HG02678 (cell line): ENCODE results near the gene NAV2.
"Not testable (repeated sequence)": the region's sequence is repeated elsewhere in the genome, so short reads cannot be mapped to it uniquely, and the experiment has no call there.

Source experiments
- ATAC-seq: cut with Tn5 transposase; IDR thresholded peaks from one replicate; pipeline ENCODE4 v1.9.1; 2021; ENCODE audit warnings: mild to moderate bottlenecking, moderate library complexity; ENCODE audit not compliant: unreplicated experiment

NAV2 gene

GRCh38 chr11:20066013-20066782 lies 353.6 kb downstream of the NAV2 start:
- ATAC-seq = no peak

- ATAC-seq = no peak
Observed at GRCh38 chr11:20066783-20067156, 354.1 kb downstream of the NAV2 start.

- ATAC-seq = no peak
Observed at GRCh38 chr11:20067665-20068064, 355.0 kb downstream of the NAV2 start.

- ATAC-seq = no peak
Observed at GRCh38 chr11:20068691-20069090, 356.1 kb downstream of the NAV2 start.

GRCh38 chr11:20070459-20070858 lies 357.8 kb downstream of the NAV2 start:
- no peak for ATAC-seq

- ATAC-seq = no peak
Observed at GRCh38 chr11:20075627-20076026, 363.0 kb downstream of the NAV2 start.

- no peak for ATAC-seq
Observed at GRCh38 chr11:20078846-20079245, 366.2 kb downstream of the NAV2 start.

- peak; percentile 89 for ATAC-seq
Observed at GRCh38 chr11:20080032-20080685, 367.5 kb downstream of the NAV2 start.

GRCh38 chr11:20081336-20081735 lies 368.7 kb downstream of the NAV2 start:
- no peak for ATAC-seq

GRCh38 chr11:20083877-20084276 lies 371.2 kb downstream of the NAV2 start:
- ATAC-seq = not testable (repeated sequence)

- no peak for ATAC-seq
Observed at GRCh38 chr11:20084921-20085814, 372.5 kb downstream of the NAV2 start.

- ATAC-seq = no peak
Observed at GRCh38 chr11:20085918-20086317, 373.3 kb downstream of the NAV2 start.

- no peak for ATAC-seq
Observed at GRCh38 chr11:20087118-20087521, 374.5 kb downstream of the NAV2 start.

- ATAC-seq = peak; percentile 66
Observed at GRCh38 chr11:20088397-20089225, 376.0 kb downstream of the NAV2 start.

- ATAC-seq = peak; percentile 12
Observed at GRCh38 chr11:20089367-20089766, 376.7 kb downstream of the NAV2 start.

- ATAC-seq = peak; percentile 39
Observed at GRCh38 chr11:20089796-20090653, 377.4 kb downstream of the NAV2 start.

- ATAC-seq = no peak
Observed at GRCh38 chr11:20090654-20091374, 378.2 kb downstream of the NAV2 start.

- ATAC-seq = no peak
Observed at GRCh38 chr11:20093775-20094174, 381.1 kb downstream of the NAV2 start.

- ATAC-seq = no peak
Observed at GRCh38 chr11:20095189-20095588, 382.6 kb downstream of the NAV2 start.
